NCI-H446 treated with DMSO at 0.1 percent for 48 hours (cell line): ENCODE measurements around the gene ATP9B.
"Not testable (repeated sequence)": the region's sequence is repeated elsewhere in the genome, so short reads cannot be mapped to it uniquely, and the experiment has no call there.

ENCODE experiments used
- DNase-seq: peaks from one replicate; lab custom pipeline; 2025; lab: John Stamatoyannopoulos, UW

ATP9B gene

DNA sequence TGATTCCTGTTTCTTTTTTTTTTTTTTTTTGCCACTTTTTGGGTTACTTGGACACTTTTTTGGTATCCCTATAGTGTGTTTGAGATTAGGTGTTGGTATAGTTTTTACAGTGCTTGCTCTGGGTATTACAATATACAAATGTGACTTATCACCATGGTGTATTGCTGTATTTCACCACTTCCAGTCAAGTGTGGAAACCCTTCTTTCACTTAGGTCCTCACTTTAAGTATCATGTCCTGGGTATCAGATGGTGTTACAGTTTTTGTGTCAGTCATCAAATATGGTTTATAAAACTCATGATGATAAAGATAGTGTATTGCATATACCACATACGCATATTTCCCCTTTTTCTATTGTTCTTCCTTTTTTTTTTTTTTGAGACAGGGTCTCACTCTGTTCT lies 1.8 kb downstream of the ATP9B start:
- DNase-seq = no peak

DNA sequence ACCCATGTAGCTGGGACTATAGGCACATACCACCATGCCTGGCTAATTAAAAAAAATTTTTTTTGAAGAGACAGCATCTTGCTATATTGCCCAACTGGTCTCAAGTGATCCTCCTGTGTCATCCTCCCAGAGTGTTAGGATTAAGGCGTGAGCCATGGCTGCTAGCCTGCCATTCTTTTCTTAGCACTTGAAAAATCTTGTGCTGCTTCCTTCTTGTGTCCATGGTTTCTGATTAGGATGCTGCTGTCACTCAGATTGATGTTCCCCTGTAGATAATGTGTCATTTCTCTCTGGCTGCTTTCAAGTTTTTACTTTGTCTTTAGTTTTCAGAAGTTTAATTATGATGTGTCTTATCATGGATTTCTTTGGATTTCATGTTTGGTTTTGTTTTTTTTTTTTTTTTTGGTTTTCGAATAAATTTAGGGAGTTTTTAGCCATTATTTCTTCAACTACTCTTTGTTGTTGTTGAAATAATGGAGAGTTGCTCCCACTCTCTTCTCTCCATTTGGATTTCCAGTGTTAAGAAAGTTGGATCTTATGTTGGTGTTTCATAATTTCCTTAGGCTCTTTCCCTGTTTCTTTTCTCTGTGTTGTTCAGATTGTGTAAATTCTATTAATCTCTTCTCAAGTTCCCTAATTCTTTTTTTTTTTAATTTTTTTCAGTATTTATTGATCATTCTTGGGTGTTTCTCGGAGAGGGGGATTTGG lies 2.5 kb downstream of the ATP9B start:
- DNase-seq = no peak

DNA sequence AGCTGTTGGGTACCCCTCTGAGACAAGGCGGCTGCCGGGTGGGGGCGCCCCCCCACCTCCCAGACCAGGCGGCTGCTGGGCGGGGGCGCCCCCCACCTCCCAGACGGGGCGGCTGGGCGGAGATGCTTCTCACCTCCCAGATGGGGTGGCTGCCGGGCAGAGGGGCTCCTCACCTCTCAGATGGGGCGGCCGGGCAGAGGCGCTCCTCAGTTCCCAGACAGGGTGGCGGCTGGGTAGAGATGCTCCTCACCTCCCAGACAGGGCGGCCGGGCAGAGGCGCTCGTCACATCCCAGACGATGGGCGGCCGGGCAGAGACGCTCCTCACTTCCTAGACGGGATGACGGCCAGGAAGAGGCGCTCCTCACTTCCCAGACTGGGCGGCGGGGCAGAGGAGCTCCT lies 3.5 kb downstream of the ATP9B start:
- DNase-seq = not testable (repeated sequence)

DNA sequence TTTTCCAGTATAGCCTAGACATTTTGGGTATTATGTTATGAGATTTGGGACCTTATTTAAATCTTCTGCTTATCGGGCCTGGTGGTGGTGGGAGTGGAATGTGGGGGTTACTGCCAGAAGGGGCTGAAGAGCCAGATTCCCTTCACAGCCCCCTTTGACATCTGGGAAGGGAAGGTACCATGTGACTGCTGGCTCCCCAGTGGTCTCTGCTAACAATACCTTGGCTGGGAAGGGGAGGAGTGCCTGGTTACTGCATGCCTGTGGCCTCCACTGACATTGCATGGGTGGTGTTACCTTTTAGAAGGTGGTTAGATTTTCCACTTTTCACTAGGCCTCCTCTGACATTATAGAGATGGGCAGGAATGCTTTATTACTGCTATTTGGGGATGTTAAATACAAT lies 8.0 kb downstream of the ATP9B start:
- no peak for DNase-seq

DNA sequence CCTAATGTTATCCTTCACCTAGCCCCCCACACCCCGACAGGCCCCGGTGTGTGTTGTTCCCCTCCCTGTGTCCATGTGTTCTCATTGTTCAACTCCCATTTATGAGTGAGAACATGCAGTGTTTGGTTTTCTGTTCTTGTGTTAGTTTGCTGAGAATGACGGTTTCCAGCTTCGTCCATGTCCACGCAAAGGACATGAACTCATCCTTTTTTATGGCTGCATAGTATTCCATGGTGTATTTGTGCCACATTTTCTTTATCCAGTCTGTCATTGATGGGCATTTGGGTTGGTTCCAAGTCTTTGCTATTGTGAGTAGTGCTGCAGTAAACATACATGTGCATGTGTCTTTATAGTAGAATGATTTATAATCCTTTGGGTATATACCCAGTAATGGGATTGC lies 9.6 kb downstream of the ATP9B start:
- not testable (repeated sequence) for DNase-seq

DNA sequence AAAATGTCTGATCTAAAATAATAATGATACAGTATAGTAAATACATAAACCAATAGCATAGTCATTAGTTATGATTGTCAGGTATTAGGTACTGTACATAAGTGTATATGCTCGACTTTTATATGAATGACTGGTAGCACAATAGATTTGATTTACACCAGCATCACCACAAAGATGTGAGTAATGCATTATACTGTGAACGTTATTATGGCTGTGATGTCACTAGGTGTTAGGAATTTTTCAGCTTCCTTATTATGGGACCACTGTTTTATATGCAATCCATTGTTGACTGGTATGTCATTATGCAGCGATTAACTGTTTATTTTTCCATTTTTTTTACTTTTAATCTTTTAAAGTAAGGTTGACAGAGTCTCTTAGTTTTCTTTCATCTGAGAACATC lies 23.7 kb downstream of the ATP9B start:
- no peak for DNase-seq

DNA sequence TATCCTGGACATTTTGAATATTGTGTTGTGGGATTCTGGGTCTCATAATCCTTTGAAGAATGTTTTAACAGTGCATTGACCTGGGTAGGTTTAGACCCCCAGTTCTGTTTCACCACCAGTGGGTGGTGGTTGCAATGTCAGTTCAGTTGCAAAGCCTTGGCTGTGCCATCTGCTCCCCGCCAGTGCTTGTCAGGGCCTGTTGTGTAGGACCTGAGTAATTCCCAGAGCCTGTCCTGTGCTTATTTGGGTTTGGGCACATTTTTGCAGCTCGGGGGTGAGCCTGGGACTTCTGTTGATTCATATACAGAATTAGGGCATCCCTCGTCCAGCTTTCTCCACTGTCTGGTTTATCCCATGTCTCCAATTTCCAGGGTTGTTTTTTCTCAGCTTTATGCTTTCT lies 24.8 kb downstream of the ATP9B start:
- no peak for DNase-seq

DNA sequence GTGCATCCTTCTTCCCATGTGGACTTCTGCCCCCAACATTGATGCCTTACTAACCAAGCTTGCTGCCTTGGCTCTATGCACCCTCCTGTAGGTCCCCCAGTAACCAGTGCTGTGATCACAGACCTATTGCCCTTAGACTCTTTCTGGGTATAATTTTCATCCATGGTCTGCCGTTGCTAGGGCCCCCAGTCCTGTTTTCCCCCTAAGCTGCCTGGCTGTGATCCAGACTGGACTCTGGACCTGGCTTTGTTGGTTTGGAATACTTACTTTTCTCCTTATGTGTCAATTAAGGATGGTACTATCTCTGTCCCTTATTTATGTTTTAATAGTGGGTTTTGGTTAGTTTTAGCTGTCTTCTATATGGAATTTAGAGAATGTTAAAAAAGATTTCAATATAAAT lies 26.0 kb downstream of the ATP9B start:
- DNase-seq = no peak

DNA sequence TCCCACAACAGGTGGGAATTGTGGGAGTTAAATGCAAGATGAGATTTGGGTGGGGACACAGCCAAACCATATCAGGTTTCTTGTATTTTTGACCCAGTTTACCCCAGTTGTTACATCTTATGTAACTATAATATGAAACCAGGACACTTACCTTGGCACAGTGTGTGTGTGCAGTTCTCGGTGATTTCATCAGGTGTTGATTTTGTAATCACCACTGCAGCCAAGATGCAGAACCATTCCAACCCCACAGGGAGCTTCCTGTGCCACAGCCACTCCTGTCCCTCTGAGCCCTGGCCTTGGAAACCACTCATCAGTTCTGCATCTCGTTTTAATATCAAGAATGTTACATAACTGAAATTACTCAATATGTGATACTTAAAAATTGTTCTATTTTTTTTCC lies 31.8 kb downstream of the ATP9B start:
- DNase-seq = no peak

DNA sequence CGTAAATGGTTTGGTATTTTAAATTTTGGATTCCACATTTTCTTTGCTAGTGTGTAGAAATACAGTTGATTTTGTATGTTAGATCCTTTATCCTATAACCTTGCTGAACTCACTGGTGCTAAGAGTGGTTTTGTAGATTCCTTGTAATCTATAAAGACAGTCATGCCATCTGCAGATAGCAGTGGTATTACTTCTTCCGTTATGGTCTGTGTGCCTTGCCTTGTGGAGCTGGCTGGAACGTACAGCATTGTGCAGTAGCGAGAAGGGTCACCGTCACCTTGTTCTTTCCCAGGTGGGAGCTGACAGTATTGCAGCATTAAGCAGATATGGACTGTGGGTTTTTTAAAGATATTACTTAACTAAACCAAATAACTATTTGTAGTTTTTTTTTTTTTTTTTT lies 33.7 kb downstream of the ATP9B start:
- DNase-seq = no peak

DNA sequence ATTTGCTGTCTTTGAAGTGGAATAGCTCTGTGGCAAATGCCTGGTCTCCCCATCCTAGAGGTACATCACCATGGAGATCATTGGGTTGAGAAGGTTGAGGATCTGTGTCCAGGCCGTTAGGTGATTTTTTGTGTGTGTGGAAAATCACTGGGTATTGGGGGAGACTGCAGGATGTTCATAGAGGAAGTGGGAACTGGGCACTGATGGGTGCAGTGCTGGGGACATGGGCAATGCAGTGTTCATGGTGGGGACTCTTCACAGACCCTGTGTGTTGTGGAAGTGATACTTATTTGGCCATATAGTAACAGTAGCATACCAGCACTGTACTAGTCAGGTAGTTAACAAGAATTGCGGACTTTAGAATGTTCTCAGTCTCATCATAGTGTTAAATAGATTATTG lies 34.9 kb downstream of the ATP9B start:
- DNase-seq = no peak

DNA sequence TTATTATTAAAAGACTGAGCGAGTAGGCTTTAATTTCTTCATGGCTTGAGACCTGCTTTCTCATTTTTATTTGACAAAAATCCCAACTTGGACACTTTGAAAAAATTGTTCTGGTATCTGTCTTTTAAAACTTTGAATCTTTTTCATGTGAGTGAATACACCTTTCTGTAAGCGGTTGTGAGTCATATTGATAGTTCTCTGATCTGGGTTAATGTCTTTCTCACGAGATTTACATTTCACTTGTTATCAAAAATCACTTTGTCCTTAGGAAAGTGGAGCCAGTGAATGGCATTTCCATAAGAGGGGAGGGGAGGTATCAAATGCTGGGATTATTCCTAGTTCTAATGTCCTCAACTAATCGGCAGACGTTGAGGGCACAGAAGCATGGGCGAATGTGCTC lies 36.3 kb downstream of the ATP9B start:
- no peak for DNase-seq

DNA sequence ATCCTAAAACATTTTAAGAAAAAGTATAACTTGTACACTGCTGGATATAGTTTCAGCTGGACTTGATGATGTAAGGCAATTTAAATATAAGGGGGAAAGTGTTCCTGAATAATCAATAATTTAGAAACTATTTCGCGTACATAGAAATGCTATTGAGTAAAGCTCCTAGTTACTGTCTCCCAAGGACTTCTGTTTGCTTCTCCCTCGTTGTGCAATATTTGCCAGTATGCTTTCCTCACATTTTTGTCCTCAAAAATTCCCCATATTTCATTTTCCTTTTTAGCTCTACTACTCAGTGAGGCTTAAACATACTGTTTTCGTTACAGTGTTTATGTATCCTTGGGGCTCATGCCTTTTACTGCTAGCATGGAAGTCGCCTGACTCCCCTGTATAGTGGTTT lies 36.9 kb downstream of the ATP9B start:
- DNase-seq = no peak

DNA sequence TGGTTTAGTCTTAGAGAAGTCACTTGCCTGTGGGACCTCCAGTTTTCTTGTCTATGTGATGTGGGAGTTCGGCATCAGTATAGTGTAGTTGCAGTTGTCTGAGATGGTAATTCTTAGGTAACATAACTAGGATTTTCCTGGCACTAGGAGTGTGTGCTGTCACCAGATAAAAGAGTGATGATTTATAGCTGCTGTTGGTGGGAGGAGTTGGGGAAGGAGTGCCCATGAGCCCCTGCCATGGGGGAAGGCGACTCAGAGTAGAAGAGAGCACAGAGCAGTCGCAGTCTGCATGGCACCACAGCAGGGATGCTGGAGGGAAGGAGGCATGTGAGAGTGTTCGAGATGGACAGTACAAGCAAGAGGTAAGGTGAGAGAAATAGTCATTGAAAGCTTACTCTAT lies 38.7 kb downstream of the ATP9B start:
- DNase-seq = no peak

DNA sequence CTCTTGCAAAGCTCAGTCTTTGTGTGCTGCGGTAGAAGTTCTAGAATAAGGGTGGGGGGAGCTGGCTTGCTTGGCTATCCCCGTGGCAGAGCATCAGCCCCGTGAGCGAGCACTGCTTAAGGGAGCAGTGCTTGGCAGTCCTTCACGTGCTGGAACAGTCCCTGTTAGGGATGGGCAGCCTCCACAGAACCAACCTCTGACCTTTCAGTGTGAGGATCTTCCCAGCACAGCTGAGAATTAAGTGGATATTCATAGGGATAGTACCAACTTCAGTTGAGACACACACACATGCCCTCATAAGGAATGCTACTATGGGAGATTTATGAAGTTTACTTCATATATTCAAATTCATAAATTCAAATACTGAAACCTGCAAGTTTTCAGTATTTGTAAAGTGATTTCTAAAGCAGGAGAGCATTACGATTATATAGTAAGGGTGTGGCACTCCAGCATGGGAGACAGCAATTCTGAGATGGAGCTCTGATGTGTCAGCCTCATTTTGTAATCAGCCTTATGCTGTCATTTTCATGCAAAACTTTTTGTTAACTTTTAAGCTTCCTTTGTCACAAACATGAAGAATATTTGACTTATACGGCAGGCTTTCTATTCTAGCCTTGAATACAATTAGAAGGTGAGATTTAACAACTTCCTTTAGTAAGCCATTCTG lies 39.5 kb downstream of the ATP9B start:
- DNase-seq = no peak

DNA sequence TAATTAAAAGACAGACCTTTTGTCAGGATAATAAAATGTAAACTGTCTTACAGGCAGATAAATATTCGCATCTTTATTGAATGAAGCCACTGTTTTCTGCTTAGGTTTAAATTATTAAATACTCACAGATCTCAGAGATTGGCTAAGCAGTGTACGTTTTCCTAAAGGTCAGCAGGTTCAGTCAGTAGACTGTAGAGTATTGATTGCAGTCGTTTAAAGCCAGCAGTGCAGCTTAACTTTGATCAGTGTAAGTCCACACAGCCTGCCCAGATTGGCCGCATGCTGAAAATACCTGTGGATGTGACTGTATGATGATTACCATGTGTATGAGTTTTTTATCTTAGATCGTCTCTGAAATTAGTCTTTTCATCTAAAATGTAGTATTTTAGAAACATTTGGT lies 42.3 kb downstream of the ATP9B start:
- no peak for DNase-seq

DNA sequence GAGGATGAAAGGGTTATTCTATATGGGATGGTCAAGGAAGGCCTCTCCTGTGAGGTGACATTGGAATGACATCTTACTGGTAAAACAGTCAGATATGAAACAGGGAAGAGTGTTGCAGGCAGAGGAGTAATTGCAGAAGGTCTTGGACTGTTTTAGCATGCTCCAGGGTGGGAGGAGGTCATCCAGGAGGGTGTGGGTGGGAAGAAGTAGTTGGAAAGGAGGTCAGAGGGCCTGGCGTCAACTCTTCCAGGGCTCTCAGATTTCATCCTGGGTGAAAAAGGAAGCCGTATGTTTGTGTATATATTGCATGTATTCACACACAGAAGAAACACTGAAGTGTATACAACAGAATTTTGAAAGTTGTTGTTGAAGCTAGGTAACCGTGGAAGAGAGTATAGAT lies 48.2 kb downstream of the ATP9B start:
- no peak for DNase-seq

DNA sequence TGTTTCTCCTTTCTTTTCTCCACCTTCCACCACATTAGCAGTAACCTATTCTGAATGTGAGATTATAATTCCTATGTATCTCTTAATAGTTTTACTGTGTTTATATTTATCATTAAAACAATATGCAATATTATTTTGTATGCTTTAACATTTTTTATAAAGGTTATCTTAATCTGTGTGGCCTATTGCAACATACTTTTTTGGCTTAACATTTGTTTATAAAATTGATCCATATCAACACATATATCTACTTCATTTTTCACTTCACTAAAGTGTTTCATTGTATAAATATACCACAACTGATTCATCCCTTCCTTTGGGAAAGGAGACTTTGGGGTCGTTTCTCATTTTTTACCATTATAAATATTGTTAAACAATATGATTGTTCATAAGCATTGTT lies 48.6 kb downstream of the ATP9B start:
- DNase-seq = no peak

DNA sequence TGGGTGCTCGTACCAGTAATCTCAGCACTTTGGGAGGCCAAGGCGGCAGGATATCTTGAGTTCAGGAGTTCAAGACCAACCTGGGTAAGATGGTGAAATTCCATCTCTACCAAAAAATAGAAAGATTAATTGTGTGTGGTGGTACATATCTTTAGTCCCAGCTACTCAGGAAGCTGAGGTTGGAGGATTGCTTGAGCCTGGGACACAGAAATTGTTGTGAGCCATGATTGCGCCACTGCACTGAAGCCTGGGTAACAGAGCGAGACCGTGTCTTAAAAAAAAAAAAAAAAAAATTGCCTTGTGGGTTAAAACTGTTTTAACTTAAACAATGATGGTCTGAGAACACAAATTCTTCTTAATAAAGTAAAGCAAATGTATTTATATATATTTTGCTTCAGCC lies 49.6 kb downstream of the ATP9B start:
- DNase-seq = no peak

DNA sequence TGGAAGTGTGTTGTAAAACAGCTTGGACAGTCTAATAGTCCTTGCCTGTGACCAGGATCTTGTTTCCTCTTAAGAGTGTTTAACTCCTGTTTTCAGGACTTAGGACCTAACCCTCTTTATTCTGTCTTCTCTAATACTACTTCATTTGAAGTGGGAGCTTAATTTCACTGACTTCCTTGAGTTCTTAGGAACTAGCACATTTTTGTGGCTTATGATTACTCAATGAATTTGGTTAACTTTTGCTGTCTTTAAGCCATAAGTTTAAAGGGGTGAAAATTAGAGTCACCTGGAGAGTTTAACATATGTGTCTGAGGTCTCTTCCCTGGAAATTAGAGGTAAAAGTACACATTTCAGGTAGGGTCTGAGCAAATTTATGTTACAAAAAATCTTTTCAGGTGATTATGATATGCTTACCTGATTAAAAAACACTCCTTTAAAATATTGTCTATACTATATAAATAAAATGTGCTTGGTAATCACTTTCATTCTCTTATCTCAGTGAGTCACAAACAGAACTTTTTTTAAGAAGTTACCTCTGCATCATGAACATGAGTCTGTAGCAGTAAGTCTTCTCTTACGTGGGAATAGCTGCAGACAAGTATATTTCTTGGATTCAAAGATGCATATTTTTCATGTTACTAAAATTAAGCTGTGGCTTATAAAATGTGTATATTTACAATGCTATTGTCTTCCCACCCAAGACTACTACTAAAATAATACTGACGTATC lies 52.7 kb downstream of the ATP9B start:
- DNase-seq = no peak

DNA sequence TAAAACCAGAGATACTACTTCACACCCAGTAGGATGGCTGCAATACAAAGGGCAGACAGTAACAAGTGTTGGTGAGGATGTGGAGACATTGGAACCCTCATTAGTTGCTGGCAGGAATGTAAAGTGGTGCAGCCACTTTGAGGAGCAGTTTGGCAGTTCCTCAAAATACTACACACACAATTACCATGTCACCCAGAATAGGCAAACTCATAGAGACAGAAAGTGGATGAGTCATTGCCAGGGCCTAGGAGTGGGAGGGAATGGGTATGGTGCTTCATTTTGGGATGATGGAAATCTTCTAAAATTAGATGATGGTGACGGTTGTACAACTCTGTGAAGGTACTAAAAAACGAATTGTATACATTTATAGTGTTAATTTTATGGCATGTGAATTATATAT lies 54.8 kb downstream of the ATP9B start:
- DNase-seq = no peak

DNA sequence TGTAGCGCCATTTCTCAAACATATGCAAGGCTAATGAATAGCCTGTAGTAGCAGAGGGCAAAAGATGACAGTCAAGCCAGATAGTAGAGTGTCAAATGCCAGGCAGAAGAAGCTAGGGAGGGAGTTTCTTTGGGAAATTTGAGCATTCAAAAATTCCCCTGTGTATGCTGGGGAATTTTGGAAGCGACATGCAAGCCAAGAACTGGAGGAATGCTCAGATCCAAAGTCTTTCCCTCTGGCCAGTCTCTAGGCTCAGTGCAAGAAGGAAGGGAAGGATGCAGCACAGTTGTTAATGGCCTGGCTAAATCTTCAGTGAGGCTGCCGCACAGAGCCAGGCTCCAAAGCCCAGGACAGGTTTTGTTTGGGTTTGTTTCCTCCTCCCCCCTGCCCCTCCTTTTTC lies 59.9 kb downstream of the ATP9B start:
- DNase-seq = no peak

DNA sequence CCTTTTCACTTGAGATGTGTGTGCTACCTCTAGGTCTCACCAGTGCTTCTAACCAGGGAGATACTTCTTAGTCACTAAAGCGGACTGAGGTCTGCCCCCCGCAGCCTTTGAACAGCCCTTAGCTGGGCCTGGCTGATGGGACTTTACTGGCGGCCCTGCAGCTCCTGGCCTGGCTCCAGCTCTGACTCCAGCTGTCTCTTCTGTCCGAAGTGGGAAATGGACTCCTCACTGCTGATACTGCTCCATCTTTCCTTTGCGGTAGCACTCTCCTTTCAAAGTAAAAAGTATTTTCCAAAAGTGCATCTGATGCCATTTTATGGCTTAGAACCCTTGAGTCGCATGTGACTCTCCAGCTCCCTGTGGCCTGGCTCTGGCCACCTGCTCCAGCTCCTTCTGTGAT lies 64.5 kb downstream of the ATP9B start:
- DNase-seq = no peak

DNA sequence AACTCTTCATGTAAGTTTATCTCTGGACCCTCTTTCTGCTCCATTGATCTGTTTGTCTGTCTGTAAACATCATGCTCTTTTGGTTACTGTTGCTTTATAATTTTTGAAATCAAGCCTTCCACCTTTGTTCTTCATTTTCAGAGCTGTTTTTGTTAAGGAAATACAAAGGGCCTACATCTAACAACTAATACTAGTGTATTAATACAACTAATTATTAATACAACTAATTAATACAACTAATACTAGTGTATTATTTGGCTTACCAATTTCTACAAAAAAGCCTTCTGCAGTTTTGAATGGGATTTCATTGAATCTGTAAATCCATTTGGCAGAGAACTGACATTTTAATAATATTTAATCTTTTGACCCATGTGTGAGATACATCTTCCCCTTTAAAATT lies 66.7 kb downstream of the ATP9B start:
- no peak for DNase-seq
